Kidney (tissue), 22 donors: ENCODE results near the gene NEK1. TPM values are rescaled to one million over a fixed set of nuclear protein-coding genes. Genes with fewer than 3 reads are reported as not detected.

Experiments used
- DNase-seq, 5 donors: peaks; one replicate each; pipeline ENCODE4 v3.0.0-alpha.2; 2013 to 2020
- FAIRE-seq: peaks from 2 replicates; lab custom pipeline; 2012; peaks lifted over from hg19 to GRCh38; lab: Jason Lieb, UNC
- H3K27ac ChIP-seq, 2 donors: one replicate each; pipeline ENCODE4 v1.7.0; 2013; ENCODE audit warnings: low read depth in 2 of 2, low read length in 2 of 2, inconsistent platforms in 1 of 2
- H3K27me3 ChIP-seq: one replicate; pipeline ENCODE4 v1.7.1; 2013; ENCODE audit warnings: low read length, inconsistent platforms; ENCODE audit not compliant: control insufficient read depth, insufficient read depth
- H3K36me3 ChIP-seq, 3 donors: one replicate each; pipeline versions ENCODE4 v1.7.0 to v1.7.1; 2013; ENCODE audit warnings: low read length in 3 of 3, control low read depth in 1 of 3, inconsistent platforms in 1 of 3; ENCODE audit not compliant: insufficient read depth in 3 of 3, control insufficient read depth in 2 of 3
- H3K4me1 ChIP-seq, 3 donors: one replicate each; pipeline versions ENCODE4 v1.7.0 to v1.7.1; 2013; ENCODE audit warnings: low read length in 3 of 3, inconsistent platforms in 1 of 3, low read depth in 1 of 3; ENCODE audit not compliant: control insufficient read depth in 2 of 3, insufficient read depth in 2 of 3
- H3K4me3 ChIP-seq, 3 donors: one replicate each; pipeline versions ENCODE4 v1.7.0 to v1.8.1; 2013; ENCODE audit warnings: low read length in 3 of 3, control low read depth in 1 of 3, inconsistent platforms in 1 of 3
- H3K9ac ChIP-seq, 3 donors: one replicate each; pipeline versions ENCODE4 v1.7.0 to v1.7.1; 2013; ENCODE audit warnings: low read length in 3 of 3, control low read depth in 1 of 3, inconsistent platforms in 1 of 3
- H3K9me3 ChIP-seq, 3 donors: one replicate each; pipeline versions ENCODE4 v1.7.0 to v1.7.1; 2013; ENCODE audit warnings: low read length in 3 of 3, control low read depth in 1 of 3, inconsistent platforms in 1 of 3; ENCODE audit not compliant: control insufficient read depth in 2 of 3, insufficient read depth in 1 of 3
- CTCF ChIP-seq: IDR thresholded peaks from 3 replicates; pipeline ENCODE4 v1.5.1; 2012; ENCODE audit warnings: mild to moderate bottlenecking, moderate library complexity, borderline replicate concordance; ENCODE audit not compliant: insufficient read depth; ENCODE audit errors: extremely low read depth
- intact Hi-C: fragments of 100-400 bp; cut with DNase I; formaldehyde crosslinking; loops from one replicate; pipeline ENCODE4 v1.11.1; 2022
- long read RNA-seq, 10 donors: library from polyadenylated mRNA in 1 of 10; unstranded in 1 of 10; transcript quantifications; one replicate each; pipeline ENCODE4 v2.0.0 and lab custom pipeline, GENCODE V29; 2021 to 2026
- polyA plus RNA-seq: library from polyadenylated mRNA; stranded (reverse); fragments of 350-450 nt; fragmentation: Illumina TruSeq; extraction: RNeasy Lipid Tissue Mini Kit (QIAGEN cat#74804); gene quantifications from one replicate; pipeline ENCODE4 v1.2.3, GENCODE V29; 2014; ENCODE audit warnings: low read depth, low replicate concordance; ENCODE audit not compliant: insufficient read depth
- total RNA-seq: library from RNA; stranded (reverse); fragmentation: NEBNext Ultra II Directional; extraction: Animal tissue kit (Norgen Biotek cat#: 25700); gene quantifications from one replicate; pipeline ENCODE4 v1.2.1, GENCODE V29; 2021
- donor health status: control.
- donor health status: control.
- donor health status: control.
- donor health status: control.
- donor health status: control.
- donor health status: DM: yes; HTN: yes; CAD: no.
- donor health status: Normal renal cell carcinoma (clear cell type).

NEK1 gene
- total RNA-seq = 15.3 TPM
- 5.6 TPM for polyA plus RNA-seq
- long read RNA-seq, donor 1 = 0 reads
- long read RNA-seq, donor 2 = 0 reads
- long read RNA-seq, donor 3, partial matches to known transcripts = 0 of 1 reads
- long read RNA-seq, donor 3, other reads (novel, unspliced or antisense) = 0 of 1 reads
- long read RNA-seq, donor 4 = 0 reads
- long read RNA-seq, donor 5 = 0 reads
- long read RNA-seq, donor 6 = 0 reads
- long read RNA-seq, donor 7, full-length matches to known transcripts = 1 of 13 reads
- long read RNA-seq, donor 7, partial matches to known transcripts = 7 of 13 reads
- long read RNA-seq, donor 7, other reads (novel, unspliced or antisense) = 5 of 13 reads
- long read RNA-seq, donor 8 = 0 reads
- long read RNA-seq, donor 9 = 0 reads
- long read RNA-seq, donor 10 = 0 reads

- Histone ChIP-seq H3K4me3 (peak within 1 kb of the TSS; percentile 93 to 98 (median 93)), H3K9ac (peak within 1 kb of the TSS; percentile 85 to 98 (median 94)), H3K4me1 (peaks cover 0 to 4% (median 0%) of the 10 kb centered on the region in 3 donors), H3K9me3 (no peaks in the 10 kb centered on the region), H3K36me3 (no peaks in the 10 kb centered on the region), H3K27me3 (no peaks in the 10 kb centered on the region), H3K27ac (peak within 1 kb of the TSS; percentile 92 to 98)
- DNase-seq = peak; percentile 88 to 95 (median 94)
- intact Hi-C loops = no loop called here
- no peak for FAIRE-seq
- no peak for TF ChIP-seq CTCF
Measured at GRCh38 chr4:169611991-169612870, at the start of gene NEK1. Gene NEK1, minus strand, starts transcription at chr4:169612583. Its CDS starts 9,953 bp downstream, at chr4:169602630.

- Histone ChIP-seq H3K27ac (no peak overlapping the region), H3K4me1 (peaks cover 0 to 20% (median 6%) of the 10 kb centered on the region in 3 donors)
Measured at GRCh38 chr4:169661761-169662160, 49.4 kb upstream of the NEK1 start.

GRCh38 chr4:169660929-169661328 lies 48.5 kb upstream of the NEK1 start:
- Histone ChIP-seq H3K27me3 (no peaks in the 10 kb centered on the region), H3K9me3 (no peaks in the 10 kb centered on the region), H3K27ac (no peak overlapping the region), H3K4me1 (peaks cover 0 to 20% (median 6%) of the 10 kb centered on the region in 3 donors), H3K4me3 (no peak overlapping the region), H3K36me3 (no peaks in the 10 kb centered on the region), H3K9ac (peak overlapping the region in 1 of 3 donors; percentile 32)
- DNase-seq (no peak), FAIRE-seq (peak; percentile 57)
- TF ChIP-seq CTCF = no peak
- intact Hi-C loops = no loop called here

More at GRCh38 chr4:169661761-169662160, 49.4 kb upstream of the NEK1 start:
- FAIRE-seq (no peak), DNase-seq (no peak)
- Histone ChIP-seq H3K4me3 (no peak overlapping the region), H3K9me3 (no peaks in the 10 kb centered on the region), H3K27me3 (no peaks in the 10 kb centered on the region), H3K36me3 (no peaks in the 10 kb centered on the region), H3K9ac (no peak overlapping the region)
- no peak for TF ChIP-seq CTCF
- intact Hi-C loops = no loop called here
